ENCODE data around the gene LMOD2.

LMOD2 gene

DNA sequence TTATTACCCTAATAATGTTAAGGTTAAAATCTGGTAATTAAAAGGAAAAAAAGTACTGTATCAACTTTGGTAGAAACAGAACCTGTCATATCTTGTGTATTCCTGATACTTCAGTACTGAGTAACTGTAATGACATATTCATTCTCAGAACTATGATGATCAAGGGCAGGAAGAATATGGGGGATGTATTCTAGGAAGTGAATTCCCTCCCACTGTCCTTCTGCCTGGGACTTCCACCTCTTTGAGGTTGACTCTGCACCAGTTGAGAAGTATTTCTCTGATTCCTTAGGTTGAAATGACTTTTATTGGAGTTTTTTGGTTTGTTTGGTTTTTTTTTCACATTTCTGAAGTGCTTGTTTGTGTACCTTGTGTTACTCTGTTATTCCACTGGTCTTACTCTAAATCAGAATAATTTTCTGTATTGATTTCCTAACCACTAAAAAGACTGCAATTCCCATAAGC is 56.2 kb downstream of the LMOD2 start:
- peaks cover 7 to 9% of the 10 kb centered on the region in 2 donors for H3K36me3 ChIP-seq (ENCODE audit: control insufficient read depth in 1 of 2, insufficient read depth in 2 of 2, low read length in 2 of 2)
- no peaks in the 10 kb centered on the region for H3K27me3 ChIP-seq (ENCODE audit: control insufficient read depth in 1 of 2, insufficient read depth in 2 of 2, low read length in 2 of 2)
- no peaks in the 10 kb centered on the region for H3K9me3 ChIP-seq (ENCODE audit: control insufficient read depth in 1 of 2, low read length in 2 of 2)
- H3K4me1 ChIP-seq (ENCODE audit: control insufficient read depth in 1 of 2, insufficient read depth in 2 of 2, low read length in 2 of 2) = peaks cover 11 to 24% of the 10 kb centered on the region in 2 donors
- H3K9ac ChIP-seq (ENCODE audit: low read depth in 1 of 2, low read length in 2 of 2) = no peak overlapping the region
- no peak overlapping the region for H3K27ac ChIP-seq (ENCODE audit: low read depth, low read length)
- no peak overlapping the region for H3K4me3 ChIP-seq (ENCODE audit: low read depth in 1 of 2, low read length in 2 of 2)

DNA sequence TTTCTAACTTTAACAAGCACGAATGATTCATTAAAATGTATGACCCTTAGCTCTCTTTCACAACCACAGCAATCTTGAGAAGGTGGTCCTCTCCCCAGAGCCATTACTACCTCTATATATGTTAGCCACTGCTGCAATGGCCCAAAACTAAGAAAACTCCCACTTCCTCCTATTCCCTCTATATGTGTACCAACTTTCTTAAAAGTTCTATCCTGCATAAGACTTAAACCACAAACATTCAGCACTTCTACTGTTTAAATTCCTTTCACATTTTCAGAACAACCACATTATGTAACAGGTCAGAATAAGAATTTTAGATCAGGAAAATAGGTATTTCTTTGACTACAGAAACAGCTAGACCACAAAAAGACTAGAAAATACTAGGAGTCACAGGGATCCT is 57.0 kb downstream of the LMOD2 start:
- no peak overlapping the region for H3K27ac ChIP-seq (ENCODE audit: low read depth, low read length)
- H3K4me3 ChIP-seq (ENCODE audit: low read depth in 1 of 2, low read length in 2 of 2) = no peak overlapping the region
- no peak overlapping the region for H3K9ac ChIP-seq (ENCODE audit: low read depth in 1 of 2, low read length in 2 of 2)
- peaks cover 5 to 6% of the 10 kb centered on the region in 2 donors for H3K36me3 ChIP-seq (ENCODE audit: control insufficient read depth in 1 of 2, insufficient read depth in 2 of 2, low read length in 2 of 2)
- H3K9me3 ChIP-seq (ENCODE audit: control insufficient read depth in 1 of 2, low read length in 2 of 2) = no peaks in the 10 kb centered on the region
- peaks cover 11 to 24% of the 10 kb centered on the region in 2 donors for H3K4me1 ChIP-seq (ENCODE audit: control insufficient read depth in 1 of 2, insufficient read depth in 2 of 2, low read length in 2 of 2)
- no peaks in the 10 kb centered on the region for H3K27me3 ChIP-seq (ENCODE audit: control insufficient read depth in 1 of 2, insufficient read depth in 2 of 2, low read length in 2 of 2)

All from duodenal mucosa (tissue), 2 donors.